ENCODE results near the gene FSIP1.

FSIP1 gene

DNA sequence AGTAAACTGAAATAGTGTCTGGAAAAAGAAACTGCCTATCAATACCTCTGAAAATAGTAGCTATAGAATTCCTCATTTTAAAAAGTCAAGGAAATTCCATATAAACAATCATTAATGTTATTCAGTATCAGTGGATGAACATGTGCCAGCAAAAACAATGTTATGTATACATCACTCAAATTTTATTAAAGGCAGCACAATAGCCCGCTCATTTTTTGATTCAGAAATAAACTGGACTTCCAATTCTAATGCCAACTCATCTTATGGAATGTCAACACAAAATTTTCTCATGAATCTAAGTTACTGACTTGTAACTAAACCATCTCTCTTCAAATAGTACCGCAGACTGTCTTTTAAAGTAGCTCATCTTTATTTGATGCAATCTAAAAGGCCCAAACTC lies 182.8 kb downstream of the FSIP1 start:
- no peak overlapping the region for H3K9ac ChIP-seq (ENCODE audit: low read depth in 1 of 2, low read length in 2 of 2)
- H3K4me3 ChIP-seq (ENCODE audit: low read length in 2 of 2), result no peak overlapping the region
- H3K27ac ChIP-seq (ENCODE audit: low read depth in 2 of 2, low read length in 2 of 2), result peak overlapping the region in 1 of 2 donors; percentile 94
- H3K27me3 ChIP-seq (ENCODE audit: control insufficient read depth in 2 of 2, insufficient read depth in 2 of 2, low read length in 2 of 2), result no peaks in the 10 kb centered on the region
- H3K4me1 ChIP-seq (ENCODE audit: control insufficient read depth in 2 of 2, insufficient read depth in 2 of 2, low read length in 2 of 2), result peaks cover 17 to 45% of the 10 kb centered on the region in 2 donors
- no peaks in the 10 kb centered on the region for H3K9me3 ChIP-seq (ENCODE audit: control insufficient read depth in 2 of 2, low read length in 2 of 2)
- H3K36me3 ChIP-seq (ENCODE audit: control insufficient read depth in 2 of 2, insufficient read depth in 2 of 2, low read length in 2 of 2), result peaks cover 12 to 17% of the 10 kb centered on the region in 2 donors

DNA sequence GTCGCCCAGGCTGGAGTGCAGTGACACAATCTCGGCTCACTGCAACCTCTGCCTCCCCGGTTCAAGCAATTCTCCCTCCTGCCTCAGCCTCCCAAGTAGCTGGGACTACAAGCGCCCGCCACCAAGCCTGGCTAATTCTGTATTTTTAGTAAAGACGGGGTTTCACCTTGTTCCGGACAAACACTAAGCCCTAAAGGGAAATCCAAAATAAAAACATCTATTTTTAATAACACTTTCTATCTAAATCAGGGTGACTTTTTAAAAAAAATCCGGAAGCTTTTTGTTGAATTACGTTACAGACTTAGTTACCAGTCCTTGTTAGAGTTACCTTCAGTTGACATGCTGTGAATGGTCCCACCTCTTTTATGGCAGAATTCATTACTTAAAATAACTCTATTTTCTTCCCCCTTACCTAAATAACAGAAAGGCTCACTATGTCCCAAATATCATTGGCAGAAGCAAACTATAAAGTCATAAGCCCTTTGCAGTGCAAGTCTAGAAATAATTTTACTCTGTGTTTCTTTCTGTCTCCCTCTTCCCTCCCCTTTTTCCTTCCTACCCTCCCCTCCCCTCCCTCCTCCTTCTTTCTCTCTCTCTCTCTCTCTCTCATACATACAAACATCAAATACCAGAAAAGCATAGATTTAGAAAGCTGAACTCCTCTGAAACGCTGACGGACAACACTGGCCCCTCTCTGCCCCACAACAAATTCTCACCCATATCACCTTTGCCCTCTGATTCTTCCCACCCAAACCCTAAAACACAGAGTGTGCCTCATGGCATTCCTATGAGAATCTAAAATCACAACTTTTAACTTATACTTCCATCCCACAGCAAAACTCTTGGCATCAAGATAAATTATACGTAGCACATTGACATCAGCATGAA lies 183.4 kb downstream of the FSIP1 start:
- Histone ChIP-seq H3K27me3 (ENCODE audit: control insufficient read depth in 2 of 2, insufficient read depth in 2 of 2, low read length in 2 of 2) (no peaks in the 10 kb centered on the region), H3K4me1 (ENCODE audit: control insufficient read depth in 2 of 2, insufficient read depth in 2 of 2, low read length in 2 of 2) (peaks cover 17 to 46% of the 10 kb centered on the region in 2 donors), H3K4me3 (ENCODE audit: low read length in 2 of 2) (no peak overlapping the region), H3K27ac (ENCODE audit: low read depth in 2 of 2, low read length in 2 of 2) (peak overlapping the region; percentile 69 to 94), H3K9ac (ENCODE audit: low read depth in 1 of 2, low read length in 2 of 2) (peak overlapping the region; percentile 15 to 39), H3K9me3 (ENCODE audit: control insufficient read depth in 2 of 2, low read length in 2 of 2) (no peaks in the 10 kb centered on the region), H3K36me3 (ENCODE audit: control insufficient read depth in 2 of 2, insufficient read depth in 2 of 2, low read length in 2 of 2) (peaks cover 19 to 24% of the 10 kb centered on the region in 2 donors)

DNA sequence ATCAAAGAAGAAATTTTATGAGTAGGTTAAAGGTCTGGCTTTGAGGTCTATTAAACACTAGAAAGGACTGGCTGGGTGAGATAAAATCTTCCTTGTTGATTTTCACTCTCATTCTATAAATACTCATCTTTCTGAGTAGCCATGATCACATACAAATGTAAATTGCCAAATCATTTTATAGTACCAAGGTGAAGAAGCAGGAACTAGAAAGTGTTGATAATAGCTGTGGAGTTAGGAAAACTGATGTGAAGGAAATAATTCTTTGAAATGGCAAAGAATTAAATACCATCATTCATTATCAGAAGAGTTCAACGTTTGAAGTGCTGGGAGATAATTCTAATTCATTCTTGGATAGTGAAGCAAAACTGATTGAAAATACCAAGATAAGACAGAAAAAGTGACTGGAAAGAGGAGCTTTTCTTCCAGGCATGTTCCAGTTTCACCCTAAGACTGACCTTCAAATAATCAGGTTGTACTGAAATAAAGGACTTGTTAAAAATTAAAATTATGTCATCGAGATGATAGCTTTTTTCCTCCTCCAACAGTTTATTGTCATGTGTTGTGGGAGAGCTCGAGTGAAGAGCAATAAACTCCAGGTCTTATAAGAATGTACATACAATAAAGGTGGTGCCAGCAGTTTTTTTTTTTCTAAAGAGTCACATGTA lies 184.3 kb downstream of the FSIP1 start:
- Histone ChIP-seq H3K27ac (ENCODE audit: low read depth in 2 of 2, low read length in 2 of 2) (peak overlapping the region; percentile 78 to 94), H3K4me1 (ENCODE audit: control insufficient read depth in 2 of 2, insufficient read depth in 2 of 2, low read length in 2 of 2) (peaks cover 24 to 54% of the 10 kb centered on the region in 2 donors), H3K9me3 (ENCODE audit: control insufficient read depth in 2 of 2, low read length in 2 of 2) (no peaks in the 10 kb centered on the region), H3K36me3 (ENCODE audit: control insufficient read depth in 2 of 2, insufficient read depth in 2 of 2, low read length in 2 of 2) (peaks cover 27 to 32% of the 10 kb centered on the region in 2 donors), H3K9ac (ENCODE audit: low read depth in 1 of 2, low read length in 2 of 2) (peak overlapping the region; percentile 19 to 45), H3K4me3 (ENCODE audit: low read length in 2 of 2) (peak overlapping the region in 1 of 2 donors; percentile 19), H3K27me3 (ENCODE audit: control insufficient read depth in 2 of 2, insufficient read depth in 2 of 2, low read length in 2 of 2) (no peaks in the 10 kb centered on the region)

DNA sequence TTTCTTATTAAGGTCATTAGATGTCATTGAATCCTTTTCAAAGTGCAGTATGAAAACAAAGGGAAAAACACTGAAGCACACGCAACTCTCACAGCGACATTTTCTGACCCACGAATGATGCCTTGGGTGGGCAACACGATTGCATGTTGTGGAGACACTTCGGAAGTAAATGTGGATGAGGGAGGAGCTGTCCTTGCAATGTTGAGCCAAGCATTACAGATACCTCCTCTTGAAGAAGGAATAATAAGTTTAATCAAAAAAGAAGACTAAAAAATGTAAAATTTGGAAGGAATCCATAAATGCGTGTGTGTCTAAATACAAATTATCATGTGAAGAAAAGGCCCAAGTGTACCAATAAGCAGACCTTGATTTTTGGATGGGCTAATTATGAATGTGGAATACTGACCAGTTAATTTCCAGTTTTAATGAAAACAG lies 184.9 kb downstream of the FSIP1 start:
- Histone ChIP-seq H3K4me3 (ENCODE audit: low read length in 2 of 2) (peak overlapping the region; percentile 13 to 18), H3K9me3 (ENCODE audit: control insufficient read depth in 2 of 2, low read length in 2 of 2) (no peaks in the 10 kb centered on the region), H3K36me3 (ENCODE audit: control insufficient read depth in 2 of 2, insufficient read depth in 2 of 2, low read length in 2 of 2) (peaks cover 33 to 38% of the 10 kb centered on the region in 2 donors), H3K4me1 (ENCODE audit: control insufficient read depth in 2 of 2, insufficient read depth in 2 of 2, low read length in 2 of 2) (peaks cover 28 to 59% of the 10 kb centered on the region in 2 donors), H3K9ac (ENCODE audit: low read depth in 1 of 2, low read length in 2 of 2) (peak overlapping the region in 1 of 2 donors; percentile 34), H3K27me3 (ENCODE audit: control insufficient read depth in 2 of 2, insufficient read depth in 2 of 2, low read length in 2 of 2) (no peaks in the 10 kb centered on the region), H3K27ac (ENCODE audit: low read depth in 2 of 2, low read length in 2 of 2) (peak overlapping the region; percentile 78 to 94)

DNA sequence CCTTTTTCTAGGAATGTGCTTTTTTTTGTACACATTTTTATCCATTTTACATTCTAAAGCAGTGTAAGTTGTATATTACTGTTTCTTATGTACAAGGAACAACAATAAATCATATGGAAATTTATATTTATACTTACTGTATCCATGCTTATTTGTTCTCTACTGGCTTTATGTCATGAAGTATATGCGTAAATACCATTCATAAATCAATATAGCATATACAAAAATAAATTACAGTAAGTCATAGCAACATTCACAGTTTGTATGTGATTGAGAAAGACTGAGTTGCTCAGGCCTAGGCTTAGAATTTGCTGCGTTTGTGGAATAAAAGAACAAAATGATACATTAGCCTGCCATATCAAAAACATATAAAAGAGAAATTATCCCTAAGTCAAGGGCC lies 185.3 kb downstream of the FSIP1 start:
- no peaks in the 10 kb centered on the region for H3K9me3 ChIP-seq (ENCODE audit: control insufficient read depth in 2 of 2, low read length in 2 of 2)
- no peak overlapping the region for H3K9ac ChIP-seq (ENCODE audit: low read depth in 1 of 2, low read length in 2 of 2)
- peak overlapping the region; percentile 78 to 94 for H3K27ac ChIP-seq (ENCODE audit: low read depth in 2 of 2, low read length in 2 of 2)
- peaks cover 28 to 63% of the 10 kb centered on the region in 2 donors for H3K4me1 ChIP-seq (ENCODE audit: control insufficient read depth in 2 of 2, insufficient read depth in 2 of 2, low read length in 2 of 2)
- H3K36me3 ChIP-seq (ENCODE audit: control insufficient read depth in 2 of 2, insufficient read depth in 2 of 2, low read length in 2 of 2), result peaks cover 37 to 42% of the 10 kb centered on the region in 2 donors
- H3K4me3 ChIP-seq (ENCODE audit: low read length in 2 of 2), result no peak overlapping the region
- H3K27me3 ChIP-seq (ENCODE audit: control insufficient read depth in 2 of 2, insufficient read depth in 2 of 2, low read length in 2 of 2), result no peaks in the 10 kb centered on the region

DNA sequence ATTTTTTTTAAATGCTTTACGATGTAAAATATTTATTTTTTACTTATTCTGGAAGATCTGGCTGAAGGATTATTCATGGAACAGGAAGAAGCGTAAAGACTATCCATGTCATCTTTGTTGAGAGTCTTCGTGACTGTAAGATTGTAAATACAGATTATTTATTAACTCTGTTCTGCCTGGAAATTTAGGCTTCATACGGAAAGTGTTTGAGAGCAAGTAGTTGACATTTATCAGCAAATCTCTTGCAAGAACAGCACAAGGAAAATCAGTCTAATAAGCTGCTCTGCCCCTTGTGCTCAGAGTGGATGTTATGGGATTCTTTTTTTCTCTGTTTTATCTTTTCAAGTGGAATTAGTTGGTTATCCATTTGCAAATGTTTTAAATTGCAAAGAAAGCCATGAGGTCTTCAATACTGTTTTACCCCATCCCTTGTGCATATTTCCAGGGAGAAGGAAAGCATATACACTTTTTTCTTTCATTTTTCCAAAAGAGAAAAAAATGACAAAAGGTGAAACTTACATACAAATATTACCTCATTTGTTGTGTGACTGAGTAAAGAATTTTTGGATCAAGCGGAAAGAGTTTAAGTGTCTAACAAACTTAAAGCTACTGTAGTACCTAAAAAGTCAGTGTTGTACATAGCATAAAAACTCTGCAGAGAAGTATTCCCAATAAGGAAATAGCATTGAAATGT lies 186.1 kb downstream of the FSIP1 start:
- Histone ChIP-seq H3K27ac (ENCODE audit: low read depth in 2 of 2, low read length in 2 of 2) (peak overlapping the region; percentile 52 to 73), H3K4me3 (ENCODE audit: low read length in 2 of 2) (no peak overlapping the region), H3K27me3 (ENCODE audit: control insufficient read depth in 2 of 2, insufficient read depth in 2 of 2, low read length in 2 of 2) (no peaks in the 10 kb centered on the region), H3K9me3 (ENCODE audit: control insufficient read depth in 2 of 2, low read length in 2 of 2) (no peaks in the 10 kb centered on the region), H3K9ac (ENCODE audit: low read depth in 1 of 2, low read length in 2 of 2) (peak overlapping the region in 1 of 2 donors; percentile 13), H3K4me1 (ENCODE audit: control insufficient read depth in 2 of 2, insufficient read depth in 2 of 2, low read length in 2 of 2) (peaks cover 28 to 63% of the 10 kb centered on the region in 2 donors), H3K36me3 (ENCODE audit: control insufficient read depth in 2 of 2, insufficient read depth in 2 of 2, low read length in 2 of 2) (peaks cover 43 to 50% of the 10 kb centered on the region in 2 donors)

DNA sequence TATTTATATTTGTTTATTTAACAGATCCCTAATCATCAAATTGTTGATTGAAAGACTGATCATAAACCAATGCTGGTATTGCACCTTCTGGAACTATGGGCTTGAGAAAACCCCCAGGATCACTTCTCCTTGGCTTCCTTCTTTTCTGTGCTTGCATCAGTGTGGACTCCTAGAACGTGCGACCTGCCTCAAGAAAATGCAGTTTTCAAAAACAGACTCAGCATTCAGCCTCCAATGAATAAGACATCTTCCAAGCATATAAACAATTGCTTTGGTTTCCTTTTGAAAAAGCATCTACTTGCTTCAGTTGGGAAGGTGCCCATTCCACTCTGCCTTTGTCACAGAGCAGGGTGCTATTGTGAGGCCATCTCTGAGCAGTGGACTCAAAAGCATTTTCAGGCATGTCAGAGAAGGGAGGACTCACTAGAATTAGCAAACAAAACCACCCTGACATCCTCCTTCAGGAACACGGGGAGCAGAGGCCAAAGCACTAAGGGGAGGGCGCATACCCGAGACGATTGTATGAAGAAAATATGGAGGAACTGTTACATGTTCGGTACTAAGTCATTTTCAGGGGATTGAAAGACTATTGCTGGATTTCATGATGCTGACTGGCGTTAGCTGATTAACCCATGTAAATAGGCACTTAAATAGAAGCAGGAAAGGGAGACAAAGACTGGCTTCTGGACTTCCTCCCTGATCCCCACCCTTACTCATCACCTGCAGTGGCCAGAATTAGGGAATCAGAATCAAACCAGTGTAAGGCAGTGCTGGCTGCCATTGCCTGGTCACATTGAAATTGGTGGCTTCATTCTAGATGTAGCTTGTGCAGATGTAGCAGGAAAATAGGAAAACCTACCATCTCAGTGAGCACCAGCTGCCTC lies 187.1 kb downstream of the FSIP1 start:
- Histone ChIP-seq H3K9me3 (ENCODE audit: control insufficient read depth in 2 of 2, low read length in 2 of 2) (no peaks in the 10 kb centered on the region), H3K4me1 (ENCODE audit: control insufficient read depth in 2 of 2, insufficient read depth in 2 of 2, low read length in 2 of 2) (peaks cover 28 to 63% of the 10 kb centered on the region in 2 donors), H3K9ac (ENCODE audit: low read depth in 1 of 2, low read length in 2 of 2) (peak overlapping the region in 1 of 2 donors; percentile 20), H3K4me3 (ENCODE audit: low read length in 2 of 2) (peak overlapping the region in 1 of 2 donors; percentile 17), H3K27ac (ENCODE audit: low read depth in 2 of 2, low read length in 2 of 2) (peak overlapping the region; percentile 61 to 73), H3K27me3 (ENCODE audit: control insufficient read depth in 2 of 2, insufficient read depth in 2 of 2, low read length in 2 of 2) (no peaks in the 10 kb centered on the region), H3K36me3 (ENCODE audit: control insufficient read depth in 2 of 2, insufficient read depth in 2 of 2, low read length in 2 of 2) (peaks cover 52 to 60% of the 10 kb centered on the region in 2 donors)

DNA sequence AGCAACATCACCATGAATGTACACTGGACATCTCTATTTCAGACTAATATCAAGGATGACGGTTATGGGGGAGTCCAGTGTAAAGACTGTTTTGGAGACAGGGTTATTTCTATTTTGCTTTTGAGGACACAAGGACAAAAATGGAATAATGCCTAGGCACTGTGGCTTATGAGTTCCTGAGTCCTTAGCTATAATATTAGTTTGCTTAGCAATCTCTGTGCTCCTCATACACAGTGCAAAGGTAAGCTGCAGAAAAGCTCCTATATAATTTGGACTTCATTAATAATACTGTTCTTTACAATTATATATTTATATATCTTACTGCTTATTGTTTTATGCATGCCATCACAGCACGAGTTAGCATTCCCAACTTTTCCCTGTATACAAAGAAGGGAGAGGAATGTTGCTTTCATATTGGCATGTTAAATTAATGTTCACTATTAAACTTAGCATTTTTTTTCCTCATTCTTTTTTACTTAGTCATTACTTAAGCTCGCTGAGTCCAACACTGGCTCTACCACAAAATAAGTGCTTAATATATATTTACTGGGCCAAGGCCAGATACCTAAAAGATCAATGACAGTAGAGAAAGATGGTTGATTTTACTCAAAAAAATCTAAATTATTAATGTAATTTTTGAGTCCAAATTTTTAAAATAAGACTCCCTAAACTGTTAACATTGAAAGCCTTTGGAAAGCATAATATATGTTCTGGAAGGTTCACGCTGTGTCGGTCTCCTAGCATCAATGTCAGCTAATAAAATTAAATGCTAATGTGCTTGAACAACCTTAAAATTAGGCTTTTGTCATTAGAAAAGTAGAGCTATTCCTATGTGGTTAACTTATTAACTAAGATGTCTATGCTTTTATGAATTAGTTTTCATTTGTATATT lies 187.9 kb downstream of the FSIP1 start:
- peak overlapping the region in 1 of 2 donors; percentile 22 for H3K4me3 ChIP-seq (ENCODE audit: low read length in 2 of 2)
- H3K4me1 ChIP-seq (ENCODE audit: control insufficient read depth in 2 of 2, insufficient read depth in 2 of 2, low read length in 2 of 2), result peaks cover 28 to 62% of the 10 kb centered on the region in 2 donors
- H3K27me3 ChIP-seq (ENCODE audit: control insufficient read depth in 2 of 2, insufficient read depth in 2 of 2, low read length in 2 of 2), result no peaks in the 10 kb centered on the region
- peak overlapping the region in 1 of 2 donors; percentile 51 for H3K9ac ChIP-seq (ENCODE audit: low read depth in 1 of 2, low read length in 2 of 2)
- H3K36me3 ChIP-seq (ENCODE audit: control insufficient read depth in 2 of 2, insufficient read depth in 2 of 2, low read length in 2 of 2), result peaks cover 60 to 68% of the 10 kb centered on the region in 2 donors
- peak overlapping the region; percentile 59 to 60 for H3K27ac ChIP-seq (ENCODE audit: low read depth in 2 of 2, low read length in 2 of 2)
- no peaks in the 10 kb centered on the region for H3K9me3 ChIP-seq (ENCODE audit: control insufficient read depth in 2 of 2, low read length in 2 of 2)

Data from mucosa of rectum (tissue), 2 donors.